ENCODE measurements around the gene INO80C.

Gene INO80C, protein sequence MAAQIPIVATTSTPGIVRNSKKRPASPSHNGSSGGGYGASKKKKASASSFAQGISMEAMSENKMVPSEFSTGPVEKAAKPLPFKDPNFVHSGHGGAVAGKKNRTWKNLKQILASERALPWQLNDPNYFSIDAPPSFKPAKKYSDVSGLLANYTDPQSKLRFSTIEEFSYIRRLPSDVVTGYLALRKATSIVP

DNA sequence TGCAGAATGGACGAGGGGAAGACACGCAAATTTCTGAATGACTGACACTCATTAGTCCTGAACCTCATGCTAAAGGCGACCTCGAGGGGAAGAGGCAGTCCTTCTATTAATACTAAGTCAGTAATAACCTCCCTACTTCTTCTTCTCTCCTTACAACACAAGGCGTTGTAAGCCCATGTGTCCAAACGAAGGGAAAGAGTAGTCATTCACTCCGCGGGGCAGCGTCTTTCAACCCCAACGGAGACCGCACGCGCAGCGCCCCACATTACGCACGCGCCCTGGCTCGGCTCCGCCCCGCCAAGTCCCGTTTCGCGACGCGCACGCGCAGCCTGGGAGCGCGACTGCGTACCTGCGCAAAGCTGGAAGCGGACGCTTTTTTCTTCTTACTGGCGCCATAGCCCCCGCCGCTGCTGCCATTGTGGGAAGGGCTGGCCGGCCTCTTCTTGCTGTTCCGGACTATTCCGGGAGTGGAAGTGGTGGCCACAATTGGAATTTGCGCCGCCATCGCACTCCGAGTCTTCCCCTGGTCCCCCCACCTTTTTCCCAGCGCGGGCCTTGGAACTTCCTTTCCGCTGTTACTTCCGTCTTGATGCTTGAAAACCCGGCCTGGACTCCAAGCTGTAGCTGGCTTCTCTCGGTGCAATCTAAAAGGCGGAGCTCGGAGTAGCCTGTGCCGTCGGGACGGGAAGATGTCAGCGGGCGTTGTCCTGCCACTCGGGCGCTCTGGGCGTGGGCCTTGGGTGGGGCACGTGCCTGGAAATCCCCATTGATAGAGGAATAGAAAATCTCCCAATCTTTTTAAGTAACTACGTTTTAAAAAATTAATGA lies at the start of gene INO80C:
Gene INO80C, minus strand, starts transcription at position 591 of the 828 bp plus-strand sequence. Its CDS starts 86 bp downstream, at position 505.
- DNase-seq = peak; percentile 95

DNA sequence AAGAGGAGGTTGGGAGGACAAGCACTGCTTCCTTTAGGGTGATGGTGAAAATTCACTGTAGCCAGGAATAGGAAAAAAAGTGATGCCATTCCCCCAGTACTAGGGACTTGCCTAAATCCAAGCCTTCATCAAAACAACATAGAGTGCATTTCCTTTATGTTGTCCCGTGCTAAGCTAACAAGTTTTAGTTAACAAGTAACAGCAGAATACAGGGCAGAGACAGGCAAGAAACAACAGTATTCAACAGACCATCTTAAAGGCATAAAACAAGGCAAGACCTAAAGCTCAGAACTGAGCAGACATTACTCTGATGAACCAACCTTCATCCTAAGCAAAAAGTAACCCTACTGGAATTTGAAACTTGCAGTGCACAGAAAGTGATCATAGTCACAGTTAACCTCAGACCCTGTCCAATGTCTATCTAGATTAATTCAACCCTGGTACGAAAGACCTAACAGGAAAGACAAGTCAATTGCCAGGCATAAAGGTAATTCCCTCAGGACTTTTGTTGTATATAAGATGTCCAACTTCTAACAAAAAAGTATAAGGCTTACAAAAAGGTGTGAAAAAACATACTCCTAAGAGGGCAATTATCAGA lies 49.3 kb upstream of the INO80C start:
- DNase-seq = no peak

DNA sequence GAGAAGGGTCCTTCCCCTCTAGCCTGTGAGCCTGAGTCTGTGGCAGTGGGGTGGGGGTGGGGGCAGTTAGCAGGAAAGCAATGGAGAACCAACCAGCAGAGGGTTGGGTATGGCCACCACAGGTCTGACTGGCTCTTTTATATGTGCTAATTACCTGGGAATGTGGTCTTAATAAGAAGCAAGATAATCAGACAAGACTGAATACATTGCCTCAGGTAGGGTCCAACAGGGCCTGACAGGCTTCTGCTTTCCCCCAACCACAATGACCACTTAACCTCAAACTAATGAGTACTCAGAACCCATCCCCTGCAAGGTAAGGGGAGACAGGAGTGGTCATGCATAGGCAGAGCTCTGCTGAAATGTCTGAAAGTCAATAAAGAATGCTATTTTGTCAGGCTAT lies 44.6 kb upstream of the INO80C start:
- no peak for DNase-seq

DNA sequence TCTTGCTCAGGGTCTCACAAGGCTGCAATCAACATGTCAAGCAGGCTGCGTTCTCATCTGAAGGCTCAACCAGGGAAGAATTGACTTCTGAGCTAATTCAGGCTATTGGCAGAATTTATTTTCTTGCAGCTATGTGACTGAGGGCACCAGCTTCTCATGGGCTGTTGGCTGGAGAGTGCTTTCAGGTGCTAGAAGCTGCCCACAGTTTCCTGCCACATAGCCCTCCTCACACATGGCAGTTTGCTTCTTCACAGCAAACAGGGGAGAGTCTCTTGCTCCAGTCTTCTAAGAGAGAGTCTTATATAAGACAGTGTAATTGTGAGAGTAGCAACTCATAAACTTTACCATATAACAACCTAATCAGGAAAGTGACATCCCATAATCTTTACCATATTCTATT lies 37.5 kb upstream of the INO80C start:
- no peak for DNase-seq

DNA sequence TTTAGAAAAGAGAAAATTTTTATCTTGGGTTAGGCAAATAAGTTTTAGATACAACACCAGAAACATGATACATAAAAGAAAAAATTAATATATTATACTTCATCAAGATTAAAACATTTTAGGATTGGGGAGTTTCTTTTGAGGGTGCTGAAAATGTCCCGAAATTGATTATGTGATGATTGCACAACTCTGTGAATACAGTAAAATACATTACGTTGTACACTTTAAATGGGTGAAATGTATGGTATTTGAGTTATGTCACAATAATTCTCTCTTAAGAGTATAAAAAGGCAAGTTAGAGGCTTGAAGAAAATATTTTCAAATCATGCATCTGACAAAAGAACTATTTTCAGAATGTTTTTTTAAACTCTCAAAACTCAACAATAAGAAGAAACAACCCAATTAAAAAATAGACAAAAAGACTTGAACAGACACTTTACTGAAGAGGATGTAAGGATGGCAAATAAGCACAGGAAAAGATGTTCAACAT lies 36.2 kb upstream of the INO80C start:
- DNase-seq = no peak

DNA sequence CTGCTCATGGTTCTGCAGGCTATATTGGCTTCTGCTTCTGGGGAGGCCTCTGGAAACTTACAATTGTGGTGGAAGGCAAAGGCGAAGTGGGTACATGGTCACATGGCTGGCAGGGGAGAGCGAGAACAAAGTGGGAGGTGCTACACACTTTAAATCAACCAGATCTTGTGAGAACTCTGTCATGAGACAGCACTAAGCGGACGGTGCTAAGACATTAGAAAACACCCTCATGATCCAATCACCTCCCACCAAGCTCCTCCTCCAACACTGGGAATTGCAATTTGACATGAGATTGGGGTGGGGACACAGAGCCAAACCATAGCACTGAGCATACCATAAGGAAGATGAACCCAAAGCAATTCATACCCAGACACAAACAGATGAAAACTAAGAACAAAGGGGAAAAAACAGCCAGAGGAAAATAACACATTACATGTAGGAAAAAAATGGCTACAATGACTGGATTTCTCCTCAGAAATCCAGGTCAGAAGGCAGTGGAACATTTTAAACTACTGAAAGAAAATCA lies 31.1 kb upstream of the INO80C start:
- DNase-seq = no peak

DNA sequence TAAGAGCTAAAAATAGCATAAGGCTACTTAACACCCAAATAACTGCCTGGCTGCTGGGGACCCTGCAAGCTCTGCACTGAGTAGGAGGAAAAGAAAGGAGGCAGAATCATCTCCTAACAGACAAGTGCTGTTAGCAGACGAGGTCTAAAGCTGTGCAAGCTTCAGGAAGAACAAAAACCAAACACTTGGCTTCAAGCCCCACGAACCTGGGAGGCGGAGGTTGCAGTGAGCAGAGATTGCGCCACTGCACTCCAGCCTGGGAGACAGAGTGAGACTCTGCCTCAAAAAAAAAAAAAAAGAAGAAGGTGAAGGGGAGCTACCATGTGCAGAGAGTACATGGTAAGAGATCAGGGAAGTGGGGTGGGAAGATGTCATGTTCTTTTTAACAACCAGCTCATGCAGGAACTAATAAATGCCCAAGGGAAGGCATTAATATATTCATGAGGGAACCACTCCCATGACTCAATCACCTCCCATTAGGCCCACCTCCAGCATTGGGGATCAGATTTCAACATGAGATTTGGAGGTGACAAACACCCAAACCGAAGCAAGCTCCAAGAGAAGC lies 28.8 kb upstream of the INO80C start:
- DNase-seq = no peak

DNA sequence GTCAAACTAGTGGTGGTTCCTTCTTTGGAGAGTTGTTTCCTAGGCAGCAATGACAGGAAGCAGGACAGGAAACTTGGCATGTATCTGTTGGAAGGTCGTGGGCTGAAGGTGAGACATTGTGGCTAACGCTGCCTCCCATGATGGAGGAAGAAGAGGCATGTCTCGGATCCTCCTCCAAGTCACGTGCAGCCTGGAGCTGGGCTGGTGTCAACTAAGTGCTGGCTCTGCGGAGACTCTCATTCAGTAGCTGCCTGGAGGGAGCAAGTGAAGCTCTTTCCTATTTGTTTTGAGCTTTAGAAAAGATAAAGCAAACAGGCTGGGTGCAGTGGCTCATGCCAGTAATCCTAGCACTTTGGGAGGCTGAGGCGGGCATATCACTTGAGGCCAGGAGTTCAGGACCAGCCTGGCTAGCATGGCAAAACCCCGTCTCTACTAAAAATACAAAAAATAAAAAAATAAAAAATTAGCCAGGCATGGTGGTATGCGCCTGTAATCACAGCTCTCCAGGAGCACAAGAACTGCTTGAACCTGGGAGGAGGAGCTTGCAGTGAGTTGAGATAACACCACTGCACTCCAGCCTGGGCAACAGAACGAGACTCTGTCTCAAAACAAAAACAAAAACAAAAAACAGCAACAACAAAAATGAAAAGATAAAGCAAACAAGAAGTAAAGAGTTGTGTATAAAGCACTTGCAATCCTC lies 28.2 kb upstream of the INO80C start:
- DNase-seq = no peak

DNA sequence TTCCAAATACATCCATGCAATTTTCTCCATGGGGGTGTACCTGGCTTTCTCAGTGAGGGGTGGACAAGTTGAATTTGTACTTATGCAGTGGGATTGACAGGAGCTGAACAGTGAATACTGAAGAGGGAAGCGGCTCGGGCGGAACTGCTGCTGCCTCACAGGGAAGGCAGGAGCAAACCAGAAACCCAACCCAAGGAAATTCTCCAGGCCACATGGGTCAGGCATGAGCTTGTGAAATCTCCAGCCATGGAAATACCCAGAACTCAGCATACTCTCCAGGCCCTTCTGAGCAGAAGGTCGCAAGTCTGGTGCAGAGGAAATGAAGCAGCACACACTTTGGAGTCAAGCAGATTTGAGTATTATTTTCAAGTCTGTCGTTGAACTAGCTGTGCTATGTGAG lies 26.5 kb upstream of the INO80C start:
- DNase-seq = no peak

DNA sequence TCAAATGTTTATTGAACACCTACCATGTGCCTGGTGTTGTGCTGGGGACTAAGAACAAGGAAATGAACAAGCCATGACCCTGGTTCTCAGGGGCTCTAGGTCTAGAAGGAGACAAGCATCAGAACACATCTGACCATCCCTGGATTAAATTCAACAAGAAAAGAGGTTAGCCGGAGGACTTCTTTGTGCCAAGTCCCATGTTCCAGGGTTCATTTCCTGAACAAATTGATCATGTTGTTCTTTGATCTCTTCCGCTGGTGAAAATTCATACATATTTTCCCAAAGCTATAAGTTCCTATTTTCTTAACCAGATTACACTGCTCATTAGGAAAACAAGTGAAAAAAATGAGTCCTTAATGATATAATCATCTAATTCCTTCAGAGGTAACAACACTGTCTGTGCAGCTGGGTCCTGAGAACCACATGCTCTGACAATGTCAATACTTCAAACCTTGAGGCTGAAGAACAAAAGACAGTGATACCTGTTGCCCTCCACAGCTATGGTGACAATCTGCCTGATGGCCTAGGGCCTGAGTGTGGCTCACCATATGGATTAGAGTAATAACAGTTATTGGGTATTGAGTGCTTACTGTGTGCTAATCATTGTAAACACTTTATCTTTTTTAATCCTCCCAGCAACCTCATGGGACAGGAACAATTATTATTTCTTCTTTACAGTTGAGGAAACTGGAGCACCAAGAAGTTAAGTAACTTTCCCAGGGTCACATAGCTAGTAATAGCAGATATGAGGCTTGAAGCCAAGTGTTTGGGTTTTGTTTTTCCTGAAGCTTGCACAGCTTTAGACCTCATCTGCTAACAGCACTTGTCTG lies 24.6 kb upstream of the INO80C start:
- DNase-seq = no peak

DNA sequence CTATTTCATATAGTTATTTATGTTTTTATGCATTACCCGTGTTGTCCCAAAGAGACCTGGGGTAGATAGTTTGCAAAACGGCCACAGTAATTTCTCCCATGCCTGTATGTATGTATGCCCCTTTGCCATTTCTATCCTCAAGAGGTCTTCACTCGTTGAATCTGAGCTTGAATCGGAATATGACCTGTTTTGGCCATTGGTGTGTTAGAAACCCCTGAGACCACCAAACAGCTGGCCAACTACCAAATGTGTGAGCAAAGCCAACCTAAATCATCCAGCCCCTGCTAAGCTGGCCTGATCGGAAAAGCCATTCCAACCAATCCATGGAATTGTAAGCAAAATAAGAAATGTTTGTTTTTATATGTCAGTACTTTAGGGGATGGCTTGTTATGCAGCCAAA lies 23.4 kb upstream of the INO80C start:
- DNase-seq = no peak

DNA sequence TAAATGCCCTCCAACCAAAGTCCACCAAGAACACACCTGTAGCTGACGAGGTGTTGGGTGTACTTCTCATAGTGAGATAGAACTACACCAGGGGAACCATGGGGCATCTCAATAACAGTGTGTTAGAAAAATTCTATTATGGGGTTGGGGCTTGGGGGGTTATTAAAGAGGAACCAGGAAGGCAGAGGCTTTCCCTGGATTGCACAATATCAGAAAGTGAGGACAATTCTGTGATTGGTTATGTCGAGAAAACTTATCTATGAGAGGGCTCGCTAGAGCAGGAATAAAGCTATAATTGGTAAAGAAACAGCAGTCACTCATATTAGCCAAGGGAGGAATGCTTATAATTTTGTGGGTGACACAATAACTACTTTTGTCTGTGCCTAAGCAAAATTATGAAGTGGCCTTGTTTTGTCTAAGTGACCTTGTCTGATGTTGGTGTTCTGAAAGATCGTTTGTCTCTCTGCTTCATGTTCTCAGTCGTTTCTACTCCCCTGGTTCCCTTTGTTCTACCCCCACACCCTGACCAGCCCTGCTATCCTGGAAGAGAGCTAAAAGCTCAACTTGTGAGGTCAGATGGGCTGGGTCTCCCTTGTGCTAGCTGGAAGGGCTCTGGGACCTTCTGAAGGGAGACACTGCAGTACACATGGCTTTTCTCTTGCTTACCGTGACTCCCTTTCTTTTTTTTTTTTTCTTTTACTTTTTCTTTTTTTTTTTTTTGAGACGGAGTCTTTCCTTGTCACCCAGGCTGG lies 21.6 kb upstream of the INO80C start:
- DNase-seq = no peak

DNA sequence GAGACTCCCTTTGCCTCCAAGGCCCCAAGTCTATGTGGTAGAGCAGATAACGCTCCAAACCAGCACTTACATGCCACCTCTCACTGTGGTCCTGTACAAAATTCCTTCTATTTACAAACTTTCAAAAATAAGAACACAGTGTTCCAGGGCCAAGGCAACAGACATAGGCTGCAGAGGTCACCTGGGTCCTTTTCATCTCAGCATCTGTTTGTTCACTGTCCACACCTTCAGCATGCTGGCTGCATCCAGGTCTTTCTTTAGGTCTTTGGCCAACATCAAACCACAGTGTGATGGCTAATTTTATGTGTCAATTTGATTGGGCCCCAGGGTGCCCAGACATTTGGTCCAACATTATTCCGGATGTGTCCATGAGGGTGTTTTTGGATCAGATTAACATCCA lies 20.0 kb upstream of the INO80C start:
- no peak for DNase-seq

DNA sequence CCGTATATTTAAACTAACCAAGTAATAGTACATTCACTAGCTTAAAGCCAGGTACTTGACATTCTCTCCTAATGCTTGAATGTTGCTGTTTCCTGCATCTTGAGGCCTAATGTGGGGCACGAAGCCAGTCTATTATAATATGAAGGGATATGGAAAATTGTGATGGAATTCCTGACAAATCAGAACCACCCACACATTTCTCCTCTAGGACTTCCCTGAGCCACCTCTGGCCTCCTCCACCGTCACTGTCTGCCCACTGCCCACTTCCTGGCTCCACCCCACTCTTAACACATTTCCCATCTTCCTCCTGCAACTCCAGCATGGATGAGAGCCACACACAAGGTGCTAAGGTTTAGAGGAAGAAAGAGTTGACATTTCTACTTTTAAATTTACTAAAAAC lies 19.0 kb upstream of the INO80C start:
- DNase-seq = no peak

DNA sequence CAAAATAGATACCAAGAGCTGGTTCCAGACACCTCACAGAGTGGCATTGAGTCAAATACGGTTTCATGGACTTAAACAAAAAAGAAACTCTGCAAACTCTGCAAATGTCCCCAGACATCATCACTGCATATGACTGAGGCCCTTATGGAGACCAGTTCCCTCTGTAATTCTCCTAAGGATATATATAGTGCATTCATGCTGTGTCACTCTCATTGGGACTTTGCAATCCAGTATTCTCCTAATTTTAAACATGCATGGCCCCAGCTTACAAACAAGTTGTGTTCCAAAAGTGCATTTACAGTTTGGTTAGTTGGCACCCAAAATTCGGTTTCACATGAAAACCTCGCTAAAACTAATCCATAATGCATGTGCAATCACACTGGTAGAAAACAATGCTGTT lies 18.6 kb upstream of the INO80C start:
- no peak for DNase-seq

DNA sequence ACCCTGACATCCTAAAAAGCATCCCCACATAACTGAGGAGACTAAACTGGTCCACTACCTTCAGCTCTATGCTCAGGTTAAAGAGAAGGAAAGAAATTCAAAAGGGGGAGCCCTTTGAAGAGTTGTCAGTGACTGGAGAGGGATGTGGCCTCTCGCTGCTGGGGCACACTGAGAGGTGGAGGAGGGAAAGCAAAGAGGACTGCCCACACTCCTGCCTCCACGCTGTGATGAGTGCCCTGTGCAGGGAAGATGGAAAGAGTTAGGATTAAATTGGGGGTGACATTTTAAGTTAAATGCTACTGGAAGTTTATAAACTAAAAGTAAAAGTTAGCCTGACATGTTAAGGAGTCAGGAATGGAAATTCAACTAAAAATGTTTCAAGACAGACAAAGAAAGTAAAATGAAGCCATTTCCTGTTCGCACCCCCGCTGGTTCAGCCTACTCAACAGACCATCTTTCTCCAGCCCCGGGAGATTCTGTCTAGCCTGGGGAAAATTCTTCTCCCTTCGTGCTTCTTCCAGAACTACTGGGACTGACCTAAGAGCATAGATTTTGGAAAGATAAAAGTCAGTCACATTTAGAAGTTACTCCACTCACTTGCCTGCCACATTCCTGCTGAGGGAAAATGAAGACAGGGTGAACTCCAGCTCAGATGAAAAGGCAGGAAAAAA lies 17.8 kb upstream of the INO80C start:
- DNase-seq = no peak

DNA sequence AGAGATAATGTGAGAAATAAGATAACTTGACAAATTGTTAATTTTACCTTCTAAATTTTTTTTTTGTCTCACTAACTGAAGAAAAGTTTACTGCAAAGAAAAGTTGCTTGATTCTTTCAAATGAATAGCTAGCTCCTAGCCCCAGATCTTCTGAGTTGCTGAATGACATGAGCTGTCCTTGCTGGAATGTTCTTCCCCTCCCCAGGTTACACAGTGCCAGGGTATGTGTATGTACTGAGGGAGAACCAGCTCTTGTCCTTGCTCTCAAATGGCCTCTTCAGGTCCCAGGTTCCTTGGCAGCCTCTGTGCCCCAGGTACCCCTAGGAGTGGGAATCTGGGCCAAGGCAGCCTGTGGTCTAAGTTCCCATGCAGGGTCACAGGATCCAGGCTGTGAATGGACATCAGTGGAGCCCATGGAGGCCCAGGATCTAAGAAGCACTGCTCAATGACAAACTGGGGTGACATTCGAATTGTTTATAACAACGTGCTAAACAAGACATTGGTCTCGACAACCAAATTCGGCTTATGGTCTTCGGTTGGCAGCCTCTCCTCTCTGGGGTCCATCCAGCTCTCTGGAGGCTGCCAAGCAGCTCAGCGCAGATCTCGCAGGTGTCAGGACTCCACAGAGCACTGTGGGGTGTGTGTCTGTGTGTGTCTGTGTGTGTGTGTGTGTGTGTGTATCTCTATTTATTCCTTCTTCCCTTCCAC lies 17.1 kb upstream of the INO80C start:
- DNase-seq = no peak

DNA sequence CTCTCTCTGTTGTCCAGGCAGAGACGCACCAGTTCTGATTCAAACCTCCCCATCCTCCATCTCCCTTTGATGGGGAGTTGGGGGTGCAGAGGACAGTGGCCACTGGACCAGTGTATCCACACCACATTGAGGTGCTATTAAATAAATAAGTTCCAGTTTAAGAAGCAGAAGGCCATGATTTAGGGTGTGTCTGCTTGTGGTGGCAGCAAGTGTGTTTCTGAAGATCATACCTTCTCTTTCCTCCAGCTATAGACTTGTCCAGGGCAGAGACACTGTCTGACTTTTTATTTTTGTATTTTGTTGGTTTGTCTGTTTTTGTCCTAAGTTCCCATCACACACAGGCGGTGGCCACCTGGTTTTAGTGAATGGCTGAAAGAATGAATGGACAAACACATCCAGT lies 16.5 kb upstream of the INO80C start:
- DNase-seq = no peak

DNA sequence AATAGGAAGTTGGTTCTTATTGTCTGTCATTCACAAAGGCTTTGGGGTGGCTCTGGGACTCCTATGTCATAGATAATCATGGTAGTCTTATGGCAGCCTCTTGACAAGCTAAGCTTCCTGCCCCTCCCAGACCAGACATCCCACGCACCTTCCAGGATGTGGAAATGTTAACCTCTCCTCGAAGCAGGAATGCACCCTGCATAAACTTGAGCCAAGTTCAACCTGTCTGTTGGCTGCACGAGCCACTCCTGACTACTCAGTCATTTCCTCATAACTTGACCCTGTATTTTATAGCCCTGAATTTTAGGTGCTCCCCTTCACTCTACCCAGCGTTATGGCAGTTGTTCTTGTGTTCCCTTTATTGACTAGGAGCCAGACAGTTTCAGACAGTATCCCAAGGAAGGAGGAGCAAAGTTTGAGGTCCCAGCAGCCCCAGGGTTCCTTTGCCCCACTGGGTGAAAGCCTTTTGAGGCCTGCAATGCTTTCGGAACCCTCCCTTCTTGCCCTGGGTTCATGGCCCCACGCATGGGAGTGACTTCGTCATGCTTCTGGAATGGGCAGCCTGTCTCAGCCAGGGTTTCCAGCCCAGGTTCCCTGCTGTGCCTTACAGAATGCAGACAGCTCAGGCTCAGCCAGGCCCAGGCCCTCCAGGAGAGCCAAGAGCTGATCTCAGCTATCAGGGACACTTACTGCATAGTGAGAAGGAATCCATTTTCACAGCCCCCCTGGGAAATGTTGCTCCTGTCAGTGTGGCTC lies 15.6 kb upstream of the INO80C start:
- peak; percentile 46 for DNase-seq
